Measurements from ENCODE around the gene GPC6.

GRCh38 chr13:93238711-93239110 lies 12.1 kb downstream of the GPC6 start:
- TF ChIP-seq CTCF (IDR thresholded peaks at IDR 0.05; ENCODE audit: low read depth, low read length, missing input control) (no peak), RAD21 (IDR thresholded peaks at IDR 0.05) (no peak), JUND (IDR thresholded peaks at IDR 0.05) (no peak), GABPA (IDR thresholded peaks at IDR 0.05 in 1 of 2, conservative IDR thresholded peaks at IDR 0.05 in 1 of 2) (no peak), ATF3 (IDR thresholded peaks at IDR 0.05) (no peak), MAX (IDR thresholded peaks at IDR 0.05) (no peak), ZBTB33 (IDR thresholded peaks at IDR 0.05) (no peak), YY1 (IDR thresholded peaks at IDR 0.05) (no peak), TAF1 (conservative IDR thresholded peaks at IDR 0.05) (no peak), REST (IDR thresholded peaks at IDR 0.05) (no peak), EGR1 (IDR thresholded peaks at IDR 0.05; ENCODE audit: low read depth in 2 of 2) (no peak)

Measured in liver (tissue), 3 donors.